Measurements from ENCODE around the gene APOD. TPM values are rescaled to one million over a fixed set of nuclear protein-coding genes. Genes with fewer than 3 reads are reported as not detected.

APOD gene
- total RNA-seq, 1 donor from 2014 or later = 549 TPM

DNA sequence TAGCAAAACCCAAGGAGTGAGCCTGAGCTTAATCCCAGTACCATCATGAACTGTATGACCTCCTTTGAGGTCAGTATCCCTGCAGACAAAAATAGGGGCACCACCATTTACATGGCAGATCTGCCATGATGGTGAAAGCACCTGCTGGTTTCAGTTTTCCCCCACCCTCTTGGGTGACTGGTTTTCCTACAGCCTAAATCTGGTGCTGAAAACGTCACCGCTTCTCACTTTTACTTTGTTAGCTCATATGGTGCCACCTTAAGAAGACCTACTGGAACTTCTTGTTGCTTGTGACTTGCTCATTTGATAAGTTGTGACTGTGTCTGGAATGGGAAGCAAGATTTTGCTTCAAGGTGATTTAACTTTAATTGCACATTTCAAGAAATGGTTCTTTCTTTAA, 45.7 kb downstream of the APOD start:
- DNase-seq (ENCODE audit: extremely low spot score in 2 of 2) = no peak
- peaks cover 68% of the 10 kb centered on the region for H3K4me1 ChIP-seq
- H3K9me3 ChIP-seq = no peaks in the 10 kb centered on the region
- no peaks in the 10 kb centered on the region for H3K27me3 ChIP-seq
- TF ChIP-seq POLR2A (IDR thresholded peaks at IDR 0.05) (no peak), POLR2AphosphoS5 (IDR thresholded peaks at IDR 0.05; ENCODE audit: insufficient read depth in 1 of 2, low read depth in 1 of 2) (no peak)
- TF ChIP-seq, protein P1, sequence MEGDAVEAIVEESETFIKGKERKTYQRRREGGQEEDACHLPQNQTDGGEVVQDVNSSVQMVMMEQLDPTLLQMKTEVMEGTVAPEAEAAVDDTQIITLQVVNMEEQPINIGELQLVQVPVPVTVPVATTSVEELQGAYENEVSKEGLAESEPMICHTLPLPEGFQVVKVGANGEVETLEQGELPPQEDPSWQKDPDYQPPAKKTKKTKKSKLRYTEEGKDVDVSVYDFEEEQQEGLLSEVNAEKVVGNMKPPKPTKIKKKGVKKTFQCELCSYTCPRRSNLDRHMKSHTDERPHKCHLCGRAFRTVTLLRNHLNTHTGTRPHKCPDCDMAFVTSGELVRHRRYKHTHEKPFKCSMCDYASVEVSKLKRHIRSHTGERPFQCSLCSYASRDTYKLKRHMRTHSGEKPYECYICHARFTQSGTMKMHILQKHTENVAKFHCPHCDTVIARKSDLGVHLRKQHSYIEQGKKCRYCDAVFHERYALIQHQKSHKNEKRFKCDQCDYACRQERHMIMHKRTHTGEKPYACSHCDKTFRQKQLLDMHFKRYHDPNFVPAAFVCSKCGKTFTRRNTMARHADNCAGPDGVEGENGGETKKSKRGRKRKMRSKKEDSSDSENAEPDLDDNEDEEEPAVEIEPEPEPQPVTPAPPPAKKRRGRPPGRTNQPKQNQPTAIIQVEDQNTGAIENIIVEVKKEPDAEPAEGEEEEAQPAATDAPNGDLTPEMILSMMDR (IDR thresholded peaks at IDR 0.05) = no peak
- H3K36me3 ChIP-seq = no peaks in the 10 kb centered on the region
- intact Hi-C loops (cut with DNase I) = no loop called here
- no peak overlapping the region for H3K4me3 ChIP-seq
- H3K27ac ChIP-seq = no peak overlapping the region

DNA sequence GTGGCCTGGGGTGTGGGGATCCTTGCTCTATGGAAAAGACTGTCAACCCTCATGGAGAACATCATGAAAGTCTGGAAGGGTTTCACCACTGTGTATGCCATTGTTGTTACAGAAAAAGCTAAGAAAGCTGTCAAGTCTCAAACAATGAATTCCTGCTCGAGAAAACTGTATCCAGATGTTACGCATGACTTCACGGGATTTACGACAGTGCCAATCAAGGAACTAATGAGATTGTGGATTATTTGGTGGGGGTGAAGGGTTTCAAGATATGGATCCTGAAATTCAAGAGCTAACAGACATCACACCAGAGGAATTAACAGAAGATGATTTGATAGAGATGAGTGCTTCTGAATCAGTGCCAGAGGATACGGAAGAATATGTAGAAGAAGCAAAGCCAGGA, 48.4 kb downstream of the APOD start:
- TF ChIP-seq, protein P1 (IDR thresholded peaks at IDR 0.05) = no peak
- TF ChIP-seq POLR2A (IDR thresholded peaks at IDR 0.05) = no peak
- TF ChIP-seq POLR2AphosphoS5 (IDR thresholded peaks at IDR 0.05; ENCODE audit: insufficient read depth in 1 of 2, low read depth in 1 of 2) = no peak
- Histone ChIP-seq H3K36me3 (no peaks in the 10 kb centered on the region), H3K27ac (no peak overlapping the region), H3K4me1 (peaks cover 62% of the 10 kb centered on the region), H3K27me3 (no peaks in the 10 kb centered on the region), H3K9me3 (no peaks in the 10 kb centered on the region), H3K4me3 (no peak overlapping the region)
- intact Hi-C loops (cut with DNase I) = no loop called here
- DNase-seq (ENCODE audit: extremely low spot score in 2 of 2) = no peak

DNA sequence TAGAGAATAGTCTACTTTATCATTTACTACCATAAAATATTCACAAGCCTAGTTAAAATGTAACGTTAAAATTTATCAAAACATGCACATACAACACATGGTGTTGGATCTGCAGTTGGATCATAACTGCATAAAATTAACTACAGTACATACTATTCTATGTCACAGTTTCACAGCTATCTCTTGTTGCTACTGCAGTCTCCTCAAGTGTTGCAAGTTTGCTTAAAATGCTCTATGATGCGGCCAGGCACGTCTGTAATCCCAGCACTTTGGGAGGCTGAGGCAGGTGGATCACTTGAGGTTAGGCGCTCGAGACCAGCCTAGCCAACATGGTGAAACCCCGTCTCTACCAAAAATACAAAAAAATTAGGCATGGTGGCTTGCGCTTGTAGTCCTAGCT, 50.9 kb downstream of the APOD start:
- H3K27ac ChIP-seq = no peak overlapping the region
- H3K9me3 ChIP-seq = no peaks in the 10 kb centered on the region
- DNase-seq (ENCODE audit: extremely low spot score in 2 of 2) = no peak
- intact Hi-C loops (cut with DNase I) = no loop called here
- no peak for TF ChIP-seq POLR2A (IDR thresholded peaks at IDR 0.05)
- no peak for TF ChIP-seq POLR2AphosphoS5 (IDR thresholded peaks at IDR 0.05; ENCODE audit: insufficient read depth in 1 of 2, low read depth in 1 of 2)
- TF ChIP-seq, protein P1 (IDR thresholded peaks at IDR 0.05) = no peak
- H3K36me3 ChIP-seq = no peaks in the 10 kb centered on the region
- no peak overlapping the region for H3K4me3 ChIP-seq
- peaks cover 42% of the 10 kb centered on the region for H3K4me1 ChIP-seq
- no peaks in the 10 kb centered on the region for H3K27me3 ChIP-seq

DNA sequence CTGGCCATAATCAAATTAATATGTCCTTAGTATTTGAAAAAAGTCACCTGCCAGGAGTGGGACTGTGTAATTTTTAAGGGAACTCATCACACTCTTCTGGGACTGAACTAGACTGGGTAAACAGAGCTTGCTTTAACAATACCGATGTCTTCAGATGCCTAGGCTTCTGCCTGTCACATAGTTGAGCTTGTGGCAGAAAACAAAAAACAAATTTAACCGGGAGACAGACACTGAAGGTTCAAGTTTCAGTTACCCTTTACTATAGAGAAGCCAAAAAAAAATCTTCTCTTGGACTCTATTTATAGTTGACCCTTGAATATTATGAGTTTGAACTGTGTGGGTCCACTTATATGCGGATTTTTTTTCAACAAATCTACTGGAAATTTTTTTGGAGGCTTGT, 51.4 kb downstream of the APOD start:
- intact Hi-C loops (cut with DNase I) = no loop called here
- Histone ChIP-seq H3K27ac (no peak overlapping the region), H3K27me3 (no peaks in the 10 kb centered on the region), H3K36me3 (no peaks in the 10 kb centered on the region), H3K4me3 (no peak overlapping the region), H3K9me3 (no peaks in the 10 kb centered on the region), H3K4me1 (peaks cover 40% of the 10 kb centered on the region)
- TF ChIP-seq POLR2A (IDR thresholded peaks at IDR 0.05) = no peak
- TF ChIP-seq, protein P1 (IDR thresholded peaks at IDR 0.05) = no peak
- no peak for TF ChIP-seq POLR2AphosphoS5 (IDR thresholded peaks at IDR 0.05; ENCODE audit: insufficient read depth in 1 of 2, low read depth in 1 of 2)
- no peak for DNase-seq (ENCODE audit: extremely low spot score in 2 of 2)

DNA sequence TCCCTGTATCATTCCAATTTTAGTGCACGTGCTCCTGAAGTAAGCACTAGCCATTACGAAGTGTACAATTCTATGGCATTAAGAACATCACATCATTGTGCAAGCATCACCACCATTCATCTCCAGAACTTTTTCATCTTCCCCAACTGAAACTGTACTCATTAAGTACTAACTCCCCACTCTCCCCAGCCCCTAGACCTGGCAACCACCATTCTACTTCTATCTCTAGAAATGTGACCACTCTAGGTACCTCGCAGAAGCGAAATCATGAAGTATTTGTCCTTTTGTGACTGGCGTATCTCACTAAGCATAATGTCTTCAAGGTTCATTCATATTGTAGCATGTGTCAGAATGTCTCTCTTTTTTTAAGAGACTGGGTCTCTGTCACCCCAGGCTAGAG, 52.1 kb downstream of the APOD start:
- H3K36me3 ChIP-seq = no peaks in the 10 kb centered on the region
- no peaks in the 10 kb centered on the region for H3K9me3 ChIP-seq
- no peaks in the 10 kb centered on the region for H3K27me3 ChIP-seq
- H3K27ac ChIP-seq = no peak overlapping the region
- H3K4me3 ChIP-seq = no peak overlapping the region
- peaks cover 40% of the 10 kb centered on the region for H3K4me1 ChIP-seq
- TF ChIP-seq POLR2AphosphoS5 (IDR thresholded peaks at IDR 0.05; ENCODE audit: insufficient read depth in 1 of 2, low read depth in 1 of 2) (no peak), POLR2A (IDR thresholded peaks at IDR 0.05) (no peak)
- TF ChIP-seq, protein P1 (IDR thresholded peaks at IDR 0.05) = no peak
- intact Hi-C loops (cut with DNase I) = no loop called here
- no peak for DNase-seq (ENCODE audit: extremely low spot score in 2 of 2)

Measured in vagina (tissue), 2 donors.